ENCODE data around the gene ELFN1. TPM values are rescaled to one million over a fixed set of nuclear protein-coding genes. Genes with fewer than 3 reads are reported as not detected.
"Not testable (repeated sequence)": the region's sequence is repeated elsewhere in the genome, so short reads cannot be mapped to it uniquely, and the experiment has no call there.

ELFN1 gene
- total RNA-seq, 1 donor from 2014 or later = 0.15 TPM

GRCh38 chr7:1755783-1756625 lies 85.9 kb downstream of the ELFN1 start:
- no peak for DNase-seq (ENCODE audit: low read depth)

GRCh38 chr7:1757601-1758000 lies 87.5 kb downstream of the ELFN1 start:
- DNase-seq (ENCODE audit: low read depth) = no peak

- no peak for DNase-seq (ENCODE audit: low read depth)
Observed at GRCh38 chr7:1758028-1758858, 88.2 kb downstream of the ELFN1 start.

GRCh38 chr7:1758859-1759521 lies 88.9 kb downstream of the ELFN1 start:
- no peak for DNase-seq (ENCODE audit: low read depth)

- DNase-seq (ENCODE audit: low read depth) = no peak
Observed at GRCh38 chr7:1761097-1761496, 91.0 kb downstream of the ELFN1 start.

GRCh38 chr7:1761774-1762173 lies 91.7 kb downstream of the ELFN1 start:
- DNase-seq (ENCODE audit: low read depth) = no peak

- DNase-seq (ENCODE audit: low read depth) = no peak
Observed at GRCh38 chr7:1762238-1762945, 92.3 kb downstream of the ELFN1 start.

GRCh38 chr7:1763033-1763432 lies 93.0 kb downstream of the ELFN1 start:
- no peak for DNase-seq (ENCODE audit: low read depth)

- DNase-seq (ENCODE audit: low read depth) = not testable (repeated sequence)
Observed at GRCh38 chr7:1763911-1764310, 93.8 kb downstream of the ELFN1 start.

- no peak for DNase-seq (ENCODE audit: low read depth)
Observed at GRCh38 chr7:1765336-1765735, 95.3 kb downstream of the ELFN1 start.

- DNase-seq (ENCODE audit: low read depth) = no peak
Observed at GRCh38 chr7:1767524-1767923, 97.4 kb downstream of the ELFN1 start.

GRCh38 chr7:1768832-1769231 lies 98.8 kb downstream of the ELFN1 start:
- DNase-seq (ENCODE audit: low read depth) = no peak

GRCh38 chr7:1769286-1770200 lies 99.5 kb downstream of the ELFN1 start:
- no peak for DNase-seq (ENCODE audit: low read depth)

- DNase-seq (ENCODE audit: low read depth) = no peak
Observed at GRCh38 chr7:1770331-1770730, 100.3 kb downstream of the ELFN1 start.

- DNase-seq (ENCODE audit: low read depth) = no peak
Observed at GRCh38 chr7:1775389-1775788, 105.3 kb downstream of the ELFN1 start.

- no peak for DNase-seq (ENCODE audit: low read depth)
Observed at GRCh38 chr7:1777122-1777521, 107.0 kb downstream of the ELFN1 start.

GRCh38 chr7:1779445-1779844 lies 109.4 kb downstream of the ELFN1 start:
- no peak for DNase-seq (ENCODE audit: low read depth)

GRCh38 chr7:1781369-1781768 lies 111.3 kb downstream of the ELFN1 start:
- no peak for DNase-seq (ENCODE audit: low read depth)

GRCh38 chr7:1785839-1786238 lies 115.8 kb downstream of the ELFN1 start:
- no peak for DNase-seq (ENCODE audit: low read depth)

- no peak for DNase-seq (ENCODE audit: low read depth)
Observed at GRCh38 chr7:1787241-1787640, 117.2 kb downstream of the ELFN1 start.
